Vagina (tissue), 2 donors: ENCODE data around the gene SETBP1.

Experiments
- POLR2A ChIP-seq, 2 donors: fragments of 450-650 bp; IDR thresholded peaks; one replicate each; pipeline ENCODE4 v1.6.1; 2017; ENCODE audit warnings: antibody characterized with exemption in 2 of 2, mild to moderate bottlenecking in 2 of 2, moderate library complexity in 2 of 2
- TF ChIP-seq, protein P1 (sequence below), 3 experiments: fragments of 450-650 bp in 2 of 3; fragments of 200-600 bp in 1 of 3; sonication (generic) in 1 of 3; IDR thresholded peaks; one replicate each; pipeline ENCODE4 v1.5.1; 2017 to 2019; ENCODE audit warnings: antibody characterized with exemption in 3 of 3, mild to moderate bottlenecking in 2 of 3, moderate library complexity in 2 of 3

DNA sequence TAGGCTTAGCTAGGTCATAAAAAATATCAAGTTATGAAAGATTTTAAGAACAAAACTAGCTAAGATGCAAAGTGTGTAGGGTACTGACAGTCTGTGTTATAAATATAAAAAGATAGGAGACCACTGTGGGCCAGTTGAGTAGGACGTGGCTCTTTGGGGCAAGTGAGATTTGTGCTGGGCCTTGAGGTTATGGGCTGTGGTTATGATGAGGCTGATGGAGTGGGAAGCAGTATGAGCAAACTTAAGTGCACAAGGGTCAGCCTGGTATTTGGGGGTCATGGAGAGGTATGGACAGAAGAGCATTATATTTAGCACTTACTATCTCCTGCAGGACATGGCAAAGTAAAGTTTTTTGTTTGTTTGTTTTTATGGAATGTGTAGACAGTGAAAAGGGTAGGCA is 70.1 kb downstream of the SETBP1 start:
- TF ChIP-seq, protein P1, sequence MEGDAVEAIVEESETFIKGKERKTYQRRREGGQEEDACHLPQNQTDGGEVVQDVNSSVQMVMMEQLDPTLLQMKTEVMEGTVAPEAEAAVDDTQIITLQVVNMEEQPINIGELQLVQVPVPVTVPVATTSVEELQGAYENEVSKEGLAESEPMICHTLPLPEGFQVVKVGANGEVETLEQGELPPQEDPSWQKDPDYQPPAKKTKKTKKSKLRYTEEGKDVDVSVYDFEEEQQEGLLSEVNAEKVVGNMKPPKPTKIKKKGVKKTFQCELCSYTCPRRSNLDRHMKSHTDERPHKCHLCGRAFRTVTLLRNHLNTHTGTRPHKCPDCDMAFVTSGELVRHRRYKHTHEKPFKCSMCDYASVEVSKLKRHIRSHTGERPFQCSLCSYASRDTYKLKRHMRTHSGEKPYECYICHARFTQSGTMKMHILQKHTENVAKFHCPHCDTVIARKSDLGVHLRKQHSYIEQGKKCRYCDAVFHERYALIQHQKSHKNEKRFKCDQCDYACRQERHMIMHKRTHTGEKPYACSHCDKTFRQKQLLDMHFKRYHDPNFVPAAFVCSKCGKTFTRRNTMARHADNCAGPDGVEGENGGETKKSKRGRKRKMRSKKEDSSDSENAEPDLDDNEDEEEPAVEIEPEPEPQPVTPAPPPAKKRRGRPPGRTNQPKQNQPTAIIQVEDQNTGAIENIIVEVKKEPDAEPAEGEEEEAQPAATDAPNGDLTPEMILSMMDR (IDR thresholded peaks at IDR 0.05), result no peak
- no peak for TF ChIP-seq POLR2A (IDR thresholded peaks at IDR 0.05)
